ENCODE measurements around the gene RNF167. TPM values are rescaled to one million over a fixed set of nuclear protein-coding genes. Genes with fewer than 3 reads are reported as not detected.
A peak's percentile ranks its signal among the peaks of the same experiment; 100 is the strongest.

Gene RNF167
- total RNA-seq, 2 donors from 2014 or later, result 120 to 123 TPM

DNA sequence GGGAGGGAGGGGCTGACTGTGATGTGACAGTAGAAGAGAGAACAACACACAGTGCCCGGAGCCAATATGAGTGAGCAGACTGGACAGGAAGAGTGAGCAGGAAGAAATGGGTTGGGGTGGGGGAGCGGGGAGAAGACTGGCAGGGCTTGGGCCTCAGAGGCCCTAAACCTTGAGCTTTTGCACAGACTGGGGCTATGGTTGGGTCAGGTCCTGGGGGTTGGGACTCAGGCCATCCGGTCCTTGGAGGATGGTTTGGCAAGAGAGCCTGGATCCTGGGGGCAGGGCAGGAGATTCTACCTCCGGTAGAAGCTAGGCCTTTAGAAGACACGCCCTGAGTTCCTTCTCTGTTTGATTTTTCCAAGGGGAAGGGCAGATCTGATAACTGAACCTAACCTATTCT, 46.3 kb downstream of the RNF167 start:
- peak overlapping the region; percentile 74 for H3K4me3 Mint-ChIP-seq
- H3K27ac Mint-ChIP-seq, result no peak overlapping the region
- peaks cover 43% of the 10 kb centered on the region for H3K27me3 Mint-ChIP-seq (ENCODE audit: insufficient read depth)
- H3K4me1 Mint-ChIP-seq, result peaks cover 17% of the 10 kb centered on the region
- TF ChIP-seq, protein P1, sequence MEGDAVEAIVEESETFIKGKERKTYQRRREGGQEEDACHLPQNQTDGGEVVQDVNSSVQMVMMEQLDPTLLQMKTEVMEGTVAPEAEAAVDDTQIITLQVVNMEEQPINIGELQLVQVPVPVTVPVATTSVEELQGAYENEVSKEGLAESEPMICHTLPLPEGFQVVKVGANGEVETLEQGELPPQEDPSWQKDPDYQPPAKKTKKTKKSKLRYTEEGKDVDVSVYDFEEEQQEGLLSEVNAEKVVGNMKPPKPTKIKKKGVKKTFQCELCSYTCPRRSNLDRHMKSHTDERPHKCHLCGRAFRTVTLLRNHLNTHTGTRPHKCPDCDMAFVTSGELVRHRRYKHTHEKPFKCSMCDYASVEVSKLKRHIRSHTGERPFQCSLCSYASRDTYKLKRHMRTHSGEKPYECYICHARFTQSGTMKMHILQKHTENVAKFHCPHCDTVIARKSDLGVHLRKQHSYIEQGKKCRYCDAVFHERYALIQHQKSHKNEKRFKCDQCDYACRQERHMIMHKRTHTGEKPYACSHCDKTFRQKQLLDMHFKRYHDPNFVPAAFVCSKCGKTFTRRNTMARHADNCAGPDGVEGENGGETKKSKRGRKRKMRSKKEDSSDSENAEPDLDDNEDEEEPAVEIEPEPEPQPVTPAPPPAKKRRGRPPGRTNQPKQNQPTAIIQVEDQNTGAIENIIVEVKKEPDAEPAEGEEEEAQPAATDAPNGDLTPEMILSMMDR (conservative IDR thresholded peaks at IDR 0.05), result no peak
- 90 to 92% methylated on average over 4 to 5 of the region's 5 CpGs for WGBS, 2 experiments (ENCODE audit: insufficient coverage in 1 of 2, insufficient read length in 1 of 2)
- peaks cover 4% of the 10 kb centered on the region for H3K36me3 Mint-ChIP-seq (ENCODE audit: low read depth)
- Histone ChIP-seq H3K4me1 (ENCODE audit: control insufficient read depth, insufficient read depth, low read length) (no peaks in the 10 kb centered on the region), H3K27ac (ENCODE audit: low read depth, low read length) (no peak overlapping the region), H3K9ac (ENCODE audit: extremely low read depth, low read length, poor library complexity, severe bottlenecking) (no peak overlapping the region), H3K9me3 (ENCODE audit: control insufficient read depth, low read length) (no peaks in the 10 kb centered on the region), H3K27me3 (ENCODE audit: control insufficient read depth, insufficient read depth, low read length, poor library complexity, severe bottlenecking) (peaks cover 12% of the 10 kb centered on the region), H3K36me3 (ENCODE audit: control insufficient read depth, insufficient read depth, low read length) (no peaks in the 10 kb centered on the region), H3K4me3 (ENCODE audit: low read length) (peak overlapping the region; percentile 80)
- H3K9me3 Mint-ChIP-seq, result no peaks in the 10 kb centered on the region
- DNase-seq, result no peak

GRCh38 chr17:4986951-4987766, 47.1 kb downstream of the RNF167 start, which contains the start of gene CAMTA2:
Gene CAMTA2, minus strand, starts transcription at chr17:4987675. Its CDS starts 1,453 bp downstream, at chr17:4986222.
- no peak within 1 kb of the TSS for H3K27ac Mint-ChIP-seq
- no peaks in the 10 kb centered on the region for H3K4me1 ChIP-seq (ENCODE audit: control insufficient read depth, insufficient read depth, low read length)
- no peaks in the 10 kb centered on the region for H3K36me3 ChIP-seq (ENCODE audit: control insufficient read depth, insufficient read depth, low read length)
- peak within 1 kb of the TSS; percentile 74 for H3K4me3 Mint-ChIP-seq
- H3K4me1 Mint-ChIP-seq, result peaks cover 17% of the 10 kb centered on the region
- WGBS, 2 experiments (ENCODE audit: insufficient coverage in 1 of 2, insufficient read length in 1 of 2), result 2 to 4% methylated on average over 19 to 78 of the region's 78 CpGs
- H3K27me3 ChIP-seq (ENCODE audit: control insufficient read depth, insufficient read depth, low read length, poor library complexity, severe bottlenecking), result peaks cover 12% of the 10 kb centered on the region
- H3K9ac ChIP-seq (ENCODE audit: extremely low read depth, low read length, poor library complexity, severe bottlenecking), result peak within 1 kb of the TSS; percentile 23
- no peaks in the 10 kb centered on the region for H3K9me3 Mint-ChIP-seq
- peaks cover 3% of the 10 kb centered on the region for H3K36me3 Mint-ChIP-seq (ENCODE audit: low read depth)
- H3K27ac ChIP-seq (ENCODE audit: low read depth, low read length), result no peak within 1 kb of the TSS
- peak within 1 kb of the TSS; percentile 80 for H3K4me3 ChIP-seq (ENCODE audit: low read length)
- TF ChIP-seq, protein P1 (conservative IDR thresholded peaks at IDR 0.05), result peak; percentile 79
- H3K9me3 ChIP-seq (ENCODE audit: control insufficient read depth, low read length), result no peaks in the 10 kb centered on the region
- H3K27me3 Mint-ChIP-seq (ENCODE audit: insufficient read depth), result peaks cover 43% of the 10 kb centered on the region
- peak; percentile 94 for DNase-seq

- WGBS, 2 experiments (ENCODE audit: insufficient coverage in 1 of 2, insufficient read length in 1 of 2), result 30 to 43% methylated on average over 17 to 30 of the region's 30 CpGs
- peak overlapping the region; percentile 74 for H3K4me3 Mint-ChIP-seq
- Histone ChIP-seq H3K4me3 (ENCODE audit: low read length) (peak overlapping the region; percentile 80), H3K36me3 (ENCODE audit: control insufficient read depth, insufficient read depth, low read length) (no peaks in the 10 kb centered on the region), H3K27ac (ENCODE audit: low read depth, low read length) (no peak overlapping the region), H3K9ac (ENCODE audit: extremely low read depth, low read length, poor library complexity, severe bottlenecking) (no peak overlapping the region), H3K27me3 (ENCODE audit: control insufficient read depth, insufficient read depth, low read length, poor library complexity, severe bottlenecking) (peaks cover 12% of the 10 kb centered on the region), H3K4me1 (ENCODE audit: control insufficient read depth, insufficient read depth, low read length) (no peaks in the 10 kb centered on the region), H3K9me3 (ENCODE audit: control insufficient read depth, low read length) (no peaks in the 10 kb centered on the region)
- no peak for DNase-seq
- peaks cover 17% of the 10 kb centered on the region for H3K4me1 Mint-ChIP-seq
- H3K27ac Mint-ChIP-seq, result no peak overlapping the region
- TF ChIP-seq, protein P1 (conservative IDR thresholded peaks at IDR 0.05), result no peak
- H3K27me3 Mint-ChIP-seq (ENCODE audit: insufficient read depth), result peaks cover 37% of the 10 kb centered on the region
- H3K36me3 Mint-ChIP-seq (ENCODE audit: low read depth), result no peaks in the 10 kb centered on the region
- no peaks in the 10 kb centered on the region for H3K9me3 Mint-ChIP-seq
Observed at GRCh38 chr17:4987767-4988567, 47.9 kb downstream of the RNF167 start.
